ENCODE measurements around the gene SUV39H1.
"Not testable (repeated sequence)": the region's sequence is repeated elsewhere in the genome, so short reads cannot be mapped to it uniquely, and the experiment has no call there.

Gene SUV39H1, protein sequence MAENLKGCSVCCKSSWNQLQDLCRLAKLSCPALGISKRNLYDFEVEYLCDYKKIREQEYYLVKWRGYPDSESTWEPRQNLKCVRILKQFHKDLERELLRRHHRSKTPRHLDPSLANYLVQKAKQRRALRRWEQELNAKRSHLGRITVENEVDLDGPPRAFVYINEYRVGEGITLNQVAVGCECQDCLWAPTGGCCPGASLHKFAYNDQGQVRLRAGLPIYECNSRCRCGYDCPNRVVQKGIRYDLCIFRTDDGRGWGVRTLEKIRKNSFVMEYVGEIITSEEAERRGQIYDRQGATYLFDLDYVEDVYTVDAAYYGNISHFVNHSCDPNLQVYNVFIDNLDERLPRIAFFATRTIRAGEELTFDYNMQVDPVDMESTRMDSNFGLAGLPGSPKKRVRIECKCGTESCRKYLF

DNA sequence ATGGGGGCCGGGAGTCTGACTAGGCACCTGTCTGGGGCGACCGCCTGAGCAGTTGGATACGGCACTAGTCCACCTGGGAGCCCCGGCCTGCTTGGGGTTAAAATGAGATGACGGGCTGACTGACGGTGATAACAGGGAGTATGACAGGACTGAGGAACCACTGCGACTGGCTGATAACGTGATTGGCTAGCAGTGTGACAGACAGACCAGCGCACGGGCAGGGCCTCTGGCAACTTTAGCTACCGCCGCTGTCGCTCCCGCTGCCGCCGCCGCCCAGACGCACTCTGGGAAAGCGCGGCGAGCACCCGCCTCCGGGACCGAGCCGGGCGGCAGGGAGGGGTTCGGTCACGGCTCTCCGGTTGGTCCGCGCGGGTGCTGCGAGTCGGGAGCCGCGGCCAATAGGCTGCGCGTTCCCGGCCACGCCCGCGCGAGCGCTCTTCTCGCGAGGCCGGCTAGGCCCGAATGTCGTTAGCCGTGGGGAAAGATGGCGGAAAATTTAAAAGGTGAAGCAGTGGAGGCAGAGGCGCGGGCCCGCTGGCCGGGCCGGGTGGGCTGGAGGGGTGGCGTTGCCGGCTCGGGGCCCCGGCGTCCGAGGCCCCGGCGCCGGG, at the start of gene SUV39H1:
SUV39H1 (plus strand) TSS at position 434 of the 608 bp plus-strand sequence; CDS start at position 485, 51 bp downstream.
- peak; percentile 87 for DNase-seq

DNA sequence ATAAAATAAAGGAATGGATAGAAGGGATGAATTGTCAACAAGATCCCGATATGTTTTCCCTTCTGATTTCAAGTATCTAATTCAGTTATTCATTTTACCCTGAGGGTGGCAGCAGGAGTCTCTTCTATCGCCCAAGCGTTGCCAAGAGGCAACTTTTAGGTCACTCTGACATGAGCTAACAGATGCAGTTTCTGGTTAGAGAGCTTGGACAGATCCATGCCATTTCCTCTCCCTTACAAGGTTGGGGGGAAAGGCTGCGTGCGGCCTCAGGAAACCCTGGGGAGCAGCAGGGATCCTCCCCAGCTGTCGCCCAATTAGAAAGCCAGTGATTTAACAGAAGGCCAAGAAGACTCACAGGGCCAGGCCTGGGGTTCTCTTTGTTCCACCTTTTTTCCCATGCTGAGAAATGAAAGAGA, 48.2 kb upstream of the SUV39H1 start:
- DNase-seq: no peak

DNA sequence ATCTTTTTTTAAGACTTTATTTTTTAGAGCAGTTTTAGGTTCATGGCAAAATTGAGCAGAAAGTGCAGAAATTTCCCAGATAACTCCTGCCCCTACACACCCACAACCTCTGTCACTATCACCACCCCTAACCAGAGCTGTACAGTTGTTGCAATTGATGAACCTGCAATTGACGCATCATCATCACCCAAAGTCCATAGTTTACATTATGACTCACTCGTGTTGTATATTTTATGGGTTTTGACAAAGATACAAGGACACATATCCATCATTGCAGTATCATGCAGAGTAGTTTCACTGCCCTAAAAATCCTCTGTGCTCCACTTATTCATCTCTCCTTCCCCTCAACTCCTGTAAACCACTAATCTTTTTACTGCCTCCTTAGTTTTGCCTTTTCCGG, 47.4 kb upstream of the SUV39H1 start:
- DNase-seq: no peak

DNA sequence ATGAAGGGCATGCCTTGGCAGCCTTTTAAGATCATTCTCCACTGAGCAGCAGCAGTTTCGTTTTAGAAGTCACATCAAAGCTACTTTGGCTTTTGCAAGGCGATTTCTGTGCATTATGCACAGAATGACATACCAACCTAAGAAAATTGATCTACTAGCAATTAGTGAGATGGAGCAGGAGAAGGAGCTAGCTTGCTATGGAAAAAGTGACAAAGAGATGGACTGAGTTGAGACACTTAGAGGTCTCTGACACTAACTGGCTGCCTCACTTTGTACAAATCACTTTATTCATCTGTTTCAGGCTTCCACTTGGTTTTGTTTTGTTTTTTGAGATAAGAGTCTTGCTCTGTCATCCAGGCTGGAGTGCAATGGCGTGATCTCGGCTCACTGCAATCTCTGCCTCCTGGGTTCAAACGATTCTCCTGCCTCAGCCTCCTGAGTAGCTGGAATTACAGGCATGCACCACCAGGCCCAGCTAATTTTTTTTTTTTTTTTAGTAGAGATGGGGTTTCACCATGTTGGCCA, 44.4 kb upstream of the SUV39H1 start:
- not testable (repeated sequence) for DNase-seq

DNA sequence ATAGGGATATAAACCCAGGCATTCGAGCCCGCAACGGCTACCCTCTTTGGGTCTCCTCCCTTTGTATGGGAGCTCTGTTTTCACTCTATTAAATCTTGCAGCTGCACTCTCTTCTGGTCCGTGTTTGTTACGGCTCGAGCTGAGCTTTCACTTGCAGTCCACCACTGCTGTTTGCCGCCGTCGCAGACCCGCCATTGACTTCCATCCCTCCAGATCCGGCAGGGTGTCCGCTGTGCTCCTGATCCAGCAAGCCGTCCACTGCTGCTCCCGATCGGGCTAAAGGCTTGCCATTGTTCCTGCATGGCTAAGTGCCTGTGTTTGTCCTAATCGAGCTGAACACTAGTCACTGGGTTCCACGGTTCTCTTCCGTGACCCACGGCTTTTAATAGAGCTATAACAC, 41.8 kb upstream of the SUV39H1 start:
- not testable (repeated sequence) for DNase-seq

DNA sequence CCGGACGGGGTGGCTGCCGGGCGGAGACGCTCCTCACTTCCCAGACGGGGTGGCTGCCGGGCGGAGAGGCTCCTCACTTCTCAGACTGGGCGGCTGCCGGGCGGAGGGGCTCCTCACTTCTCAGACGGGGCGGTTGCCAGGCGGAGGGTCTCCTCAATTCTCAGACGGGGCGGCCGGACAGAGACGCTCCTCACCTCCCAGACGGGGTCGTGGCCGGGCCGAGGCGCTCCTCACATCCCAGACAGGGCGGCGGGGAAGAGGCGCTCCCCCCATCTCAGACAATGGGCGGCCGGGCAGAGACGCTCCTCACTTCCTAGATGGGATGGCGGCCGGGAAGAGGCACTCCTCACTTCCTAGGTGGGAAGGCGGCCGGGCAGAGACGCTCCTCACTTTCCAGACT, 36.8 kb upstream of the SUV39H1 start:
- not testable (repeated sequence) for DNase-seq

DNA sequence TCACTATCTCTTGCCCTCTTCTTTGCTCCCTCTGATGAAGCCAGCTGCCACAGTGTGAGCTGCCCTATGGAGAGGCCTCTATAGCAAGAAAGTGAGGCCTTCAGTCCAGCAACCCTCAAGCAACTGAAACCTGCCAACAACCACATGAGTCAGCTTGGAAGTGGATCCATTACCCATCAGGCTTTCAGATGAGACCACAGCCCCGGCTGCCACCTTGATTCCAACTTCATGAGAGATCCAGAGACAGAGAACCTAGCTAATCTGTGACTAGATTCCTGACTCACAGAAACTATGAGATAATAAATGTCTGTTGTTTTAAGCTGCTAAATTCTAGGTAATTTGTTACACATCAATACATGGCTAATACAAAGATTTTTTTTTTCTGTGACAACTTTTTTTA, 33.3 kb upstream of the SUV39H1 start:
- DNase-seq: no peak

DNA sequence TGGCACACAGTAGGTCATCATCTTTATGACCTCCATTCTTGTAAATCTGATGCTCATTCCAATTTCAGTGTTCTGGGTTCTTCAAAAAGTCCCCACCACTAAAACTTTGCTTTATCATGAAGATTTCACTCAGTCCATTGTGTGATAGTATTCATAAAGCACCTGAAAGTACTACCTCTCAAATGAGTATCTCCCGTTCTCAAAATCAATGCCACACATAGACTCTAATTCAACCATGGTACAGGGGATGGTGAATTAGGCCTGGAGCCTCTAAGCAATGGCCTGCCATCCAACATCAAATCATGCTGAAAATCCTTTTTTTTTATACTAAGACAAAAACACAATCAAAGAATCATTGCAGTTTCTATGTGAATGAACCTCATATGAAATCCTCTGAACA, 32.4 kb upstream of the SUV39H1 start:
- no peak for DNase-seq

DNA sequence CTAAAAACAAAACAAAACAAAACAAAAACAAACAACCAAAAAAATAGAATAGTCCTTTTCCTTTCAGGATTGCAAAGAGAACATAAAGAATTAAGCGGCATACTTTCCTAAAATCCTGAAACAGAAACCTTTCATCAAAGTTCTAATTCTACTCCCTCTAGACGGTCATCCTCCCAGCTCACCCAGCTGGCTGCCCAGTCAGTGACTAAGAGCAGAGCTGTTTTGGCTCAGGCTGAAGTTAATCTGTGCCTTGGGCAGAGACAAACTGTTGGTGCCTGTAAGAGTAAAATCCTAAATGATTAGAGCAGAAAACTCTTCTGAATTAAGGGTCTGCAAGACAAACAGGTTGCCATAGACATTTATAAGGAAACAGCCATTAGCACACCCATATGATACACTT, 30.5 kb upstream of the SUV39H1 start:
- DNase-seq: no peak

DNA sequence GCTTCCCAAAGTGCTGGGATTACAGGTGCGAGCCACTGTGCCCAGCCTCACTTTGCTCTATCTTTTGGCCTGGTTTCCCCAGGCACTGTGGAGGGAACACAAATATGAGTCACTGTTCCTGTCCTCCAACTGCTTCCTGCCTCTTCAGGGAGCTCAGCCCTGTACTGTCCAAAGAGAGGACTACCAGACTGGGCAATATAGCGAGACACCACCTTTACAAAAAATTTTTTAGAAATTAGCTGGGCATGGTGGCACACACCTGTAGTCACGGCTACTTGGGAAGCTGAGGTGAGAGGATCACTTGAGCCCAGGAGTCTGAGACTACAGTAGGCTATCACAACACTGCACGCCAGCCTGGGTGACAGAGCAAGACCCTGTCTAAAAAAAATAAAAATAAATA, 29.9 kb upstream of the SUV39H1 start:
- no peak for DNase-seq

DNA sequence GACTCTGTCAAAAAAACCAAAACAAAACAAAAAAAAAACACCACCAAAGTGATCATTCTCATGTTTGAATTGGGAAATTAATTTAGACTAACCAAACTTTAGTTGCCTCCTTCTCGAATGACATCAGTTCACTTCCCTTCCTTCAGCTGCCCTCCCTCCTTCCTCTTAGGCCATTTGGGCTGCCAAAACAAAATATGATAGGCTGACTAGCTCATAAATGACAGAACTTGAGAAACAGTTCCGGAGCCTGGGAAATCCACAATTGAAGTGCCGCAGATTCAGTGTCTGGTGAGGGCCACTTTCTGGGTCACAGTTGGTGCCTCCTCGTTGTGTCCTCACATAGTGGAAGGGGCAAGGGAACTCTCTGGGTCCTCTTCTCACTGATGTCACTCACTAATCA, 29.0 kb upstream of the SUV39H1 start:
- DNase-seq: no peak

DNA sequence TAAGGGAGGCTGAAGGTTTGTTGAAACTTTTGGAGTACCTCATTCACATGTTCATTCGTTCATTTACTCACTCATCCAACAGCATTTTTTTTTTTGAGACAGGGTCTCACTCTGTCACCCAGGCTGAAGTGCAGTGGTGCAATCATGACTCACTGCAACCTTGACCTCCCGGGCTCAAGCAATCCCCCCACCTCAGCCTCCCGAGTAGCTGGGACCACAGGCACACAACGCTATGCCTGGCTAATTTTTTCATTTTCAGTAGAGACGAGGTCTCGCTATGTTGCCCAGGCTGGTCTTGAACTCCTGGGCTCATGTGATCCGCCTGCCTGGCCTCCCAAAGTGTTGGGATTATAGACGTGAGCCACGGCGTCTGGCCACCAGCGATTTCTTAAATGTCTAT, 28.3 kb upstream of the SUV39H1 start:
- DNase-seq: not testable (repeated sequence)

DNA sequence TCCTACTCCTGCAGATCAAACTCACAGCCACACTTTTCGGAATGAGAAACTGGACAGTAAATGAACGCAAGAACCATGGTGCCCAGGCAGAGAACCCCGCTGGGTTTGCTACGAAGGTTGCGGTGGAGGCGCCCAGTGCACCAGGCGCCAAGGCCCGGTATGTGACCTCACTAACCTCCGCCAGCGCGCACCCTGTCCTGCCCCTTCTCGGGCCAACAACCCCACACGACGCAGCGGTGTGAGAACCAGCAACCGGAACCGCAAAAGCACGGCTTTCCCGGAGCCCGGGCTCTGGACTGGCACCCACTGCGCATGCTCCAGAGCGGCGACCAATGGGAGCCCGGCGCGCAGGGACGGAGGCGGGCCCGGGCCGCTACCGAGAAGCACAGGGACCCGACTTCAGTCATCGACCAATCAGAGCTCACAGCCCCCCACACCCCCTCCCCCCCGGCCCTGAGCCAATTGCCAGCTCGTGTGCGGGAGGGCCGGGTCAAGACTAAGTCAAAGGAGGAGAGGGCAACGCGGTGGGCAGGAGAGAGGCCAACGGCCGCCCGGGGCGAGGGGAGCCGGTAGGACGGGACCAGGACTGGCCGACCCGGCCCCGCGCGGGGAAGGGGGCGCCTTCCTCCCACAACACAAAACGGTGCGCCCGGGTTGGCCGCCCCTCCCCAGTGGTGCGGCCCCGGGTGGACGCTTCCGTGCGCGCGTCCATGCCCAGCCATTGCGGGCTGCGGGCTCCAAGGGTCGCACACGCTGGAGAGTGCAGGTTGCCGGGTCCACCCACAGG, 20.2 kb upstream of the SUV39H1 start:
- peak; percentile 92 for DNase-seq

DNA sequence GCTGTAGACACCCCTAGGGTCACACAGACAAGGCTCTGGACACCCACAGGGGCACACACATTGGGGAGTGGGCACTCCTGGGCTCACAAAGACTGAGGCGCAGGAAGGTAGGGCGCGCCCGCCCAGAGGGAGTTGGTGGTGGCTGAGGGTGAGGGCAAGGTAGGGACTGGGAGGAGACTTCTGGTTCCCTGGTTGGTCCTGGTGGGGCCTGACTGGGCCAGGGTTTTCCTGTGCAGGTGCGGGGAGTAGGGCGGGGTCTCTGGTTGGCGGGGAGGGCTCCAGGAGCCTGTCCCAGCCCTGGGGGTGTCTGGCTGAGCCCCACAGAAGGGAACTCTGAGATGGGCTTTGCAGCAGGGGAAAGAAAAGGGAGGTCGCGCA, 19.7 kb upstream of the SUV39H1 start:
- peak; percentile 59 for DNase-seq

DNA sequence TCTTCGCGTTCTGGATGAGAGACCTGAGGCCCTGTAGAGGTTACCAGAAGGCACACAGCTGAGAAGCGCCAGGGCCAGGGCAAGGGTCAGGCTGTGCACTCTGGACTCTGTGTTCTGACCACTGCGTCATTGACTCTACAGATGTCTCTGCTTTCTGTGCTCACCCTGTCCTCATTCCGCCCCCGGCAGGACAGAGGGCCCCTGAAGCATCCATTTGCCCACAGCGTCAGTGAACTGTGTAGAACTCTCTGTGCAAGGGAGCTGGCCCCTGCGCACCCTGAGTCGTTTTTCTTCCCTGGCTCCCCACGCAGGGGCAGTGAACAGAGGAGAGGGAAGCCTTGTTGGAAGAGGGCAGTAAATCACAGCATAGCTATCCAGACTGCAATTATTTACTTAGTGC, 19.0 kb upstream of the SUV39H1 start:
- no peak for DNase-seq

DNA sequence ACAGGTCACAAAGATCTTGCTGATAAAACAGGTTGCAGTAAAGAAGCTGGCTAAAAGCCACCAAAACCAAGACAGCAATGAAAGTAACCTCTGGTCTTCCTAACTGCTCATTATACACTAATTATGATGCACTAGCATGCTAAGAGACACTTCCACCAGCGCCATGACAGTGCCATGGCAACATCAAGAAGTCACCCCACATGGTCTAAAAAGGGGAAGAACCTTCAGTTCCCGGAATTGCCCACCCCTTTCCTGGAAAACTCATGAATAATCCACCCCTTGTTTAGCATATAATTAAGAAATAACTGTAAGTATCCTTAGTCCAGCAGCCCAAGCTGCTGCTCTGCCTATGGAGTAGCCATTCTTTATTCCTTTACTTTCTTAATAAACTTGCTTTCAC, 16.1 kb upstream of the SUV39H1 start:
- peak; percentile 59 for DNase-seq

DNA sequence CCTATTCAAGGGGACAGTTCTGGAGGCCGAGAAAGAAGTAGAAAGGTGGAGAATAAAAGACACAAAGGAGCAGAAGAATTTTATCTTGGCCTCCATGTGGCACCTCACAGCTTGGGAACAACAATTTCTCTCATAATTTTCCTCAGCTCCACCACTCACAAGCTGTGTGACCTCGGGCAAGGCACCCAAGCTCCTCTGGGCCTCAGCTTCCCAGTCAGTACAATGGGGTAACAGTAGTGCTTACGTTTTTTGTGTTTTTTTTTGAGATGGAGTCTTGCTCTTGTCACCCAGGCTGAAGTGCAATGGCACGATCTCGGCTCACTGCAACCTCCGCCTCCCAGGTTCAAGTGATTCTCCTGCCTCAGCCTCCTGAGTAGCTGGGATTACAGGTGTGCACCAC, 15.6 kb upstream of the SUV39H1 start:
- DNase-seq: not testable (repeated sequence)

DNA sequence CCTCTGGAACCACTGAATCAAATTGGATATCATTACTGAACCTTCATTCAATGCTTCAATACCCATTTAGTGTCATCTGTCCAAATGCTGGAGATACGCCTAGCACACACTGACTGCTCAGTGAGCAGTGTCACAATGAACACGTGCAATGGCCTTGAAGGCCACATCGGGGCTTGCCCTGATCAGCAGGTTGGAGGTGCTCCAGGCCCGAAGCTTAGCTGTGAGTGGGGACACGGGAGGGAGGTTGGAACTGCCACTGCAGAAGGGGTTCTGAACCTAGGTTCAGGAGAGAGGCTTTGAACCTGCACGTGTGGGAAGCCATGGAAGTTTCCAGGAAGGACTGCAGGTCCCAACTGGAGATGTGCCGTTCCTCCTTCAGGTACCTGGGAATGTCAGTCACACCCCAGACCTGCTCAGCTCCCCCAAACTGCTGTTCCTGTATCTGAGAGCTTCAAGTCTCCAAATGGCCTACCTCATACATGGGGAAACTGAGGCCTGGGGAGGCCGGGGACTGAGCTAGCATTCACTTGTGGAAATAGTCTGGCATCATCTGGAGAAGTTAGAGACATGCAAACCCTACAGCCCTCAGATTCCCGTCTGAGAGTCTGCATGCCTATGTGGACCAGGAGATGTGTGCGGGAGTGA, 14.9 kb upstream of the SUV39H1 start:
- DNase-seq: no peak

DNA sequence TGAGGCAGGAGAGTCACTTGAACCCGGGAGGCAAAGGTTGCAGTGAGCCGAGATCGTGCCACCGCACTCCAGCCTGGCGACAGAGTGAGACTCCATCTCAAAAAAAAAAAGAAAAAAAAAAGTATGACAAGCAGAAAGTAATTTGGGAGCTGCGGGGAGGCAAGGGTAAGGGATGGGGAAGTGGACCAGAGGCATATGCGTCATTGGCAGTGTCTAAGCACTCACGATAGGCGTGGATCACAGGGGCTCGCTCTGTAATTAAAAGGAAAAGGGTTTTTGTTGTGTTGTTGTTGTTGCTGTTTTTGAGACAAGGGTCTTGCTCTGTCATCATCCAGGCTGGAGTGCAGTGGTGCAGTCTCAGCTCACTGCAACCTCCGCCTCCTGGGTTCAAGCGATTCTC, 13.7 kb upstream of the SUV39H1 start:
- not testable (repeated sequence) for DNase-seq

DNA sequence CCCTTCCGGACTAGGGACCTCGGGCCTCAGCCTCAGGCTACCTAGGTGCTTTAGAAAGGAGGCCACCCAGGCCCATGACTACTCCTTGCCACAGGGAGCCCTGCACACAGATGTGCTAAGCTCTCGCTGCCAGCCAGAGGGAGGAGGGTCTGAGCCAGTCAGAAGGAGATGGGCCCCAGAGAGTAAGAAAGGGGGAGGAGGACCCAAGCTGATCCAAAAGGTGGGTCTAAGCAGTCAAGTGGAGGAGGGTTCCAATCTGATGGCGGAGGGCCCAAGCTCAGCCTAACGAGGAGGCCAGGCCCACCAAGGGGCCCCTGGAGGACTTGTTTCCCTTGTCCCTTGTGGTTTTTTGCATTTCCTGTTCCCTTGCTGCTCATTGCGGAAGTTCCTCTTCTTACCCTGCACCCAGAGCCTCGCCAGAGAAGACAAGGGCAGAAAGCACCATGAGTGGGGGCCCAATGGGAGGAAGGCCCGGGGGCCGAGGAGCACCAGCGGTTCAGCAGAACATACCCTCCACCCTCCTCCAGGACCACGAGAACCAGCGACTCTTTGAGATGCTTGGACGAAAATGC, 13.0 kb upstream of the SUV39H1 start, which contains the start of gene WAS:
WAS (plus strand) TSS at position 389 of the 572 bp plus-strand sequence; CDS start at position 444, 55 bp downstream.
- peak; percentile 66 for DNase-seq

DNA sequence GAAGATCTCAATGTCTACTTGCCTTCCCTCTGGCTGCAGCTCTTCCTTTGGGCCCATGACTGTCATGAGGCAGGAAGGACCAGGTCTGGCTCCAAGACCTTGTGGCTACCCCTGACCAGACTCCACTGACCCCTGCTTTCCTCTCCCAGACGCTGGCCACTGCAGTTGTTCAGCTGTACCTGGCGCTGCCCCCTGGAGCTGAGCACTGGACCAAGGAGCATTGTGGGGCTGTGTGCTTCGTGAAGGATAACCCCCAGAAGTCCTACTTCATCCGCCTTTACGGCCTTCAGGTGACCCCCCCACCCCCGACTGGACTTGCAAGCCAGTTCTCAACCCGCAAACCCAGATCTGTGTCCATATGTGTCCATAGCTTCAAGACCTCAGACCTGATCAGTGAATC, 12.4 kb upstream of the SUV39H1 start:
- no peak for DNase-seq

DNA sequence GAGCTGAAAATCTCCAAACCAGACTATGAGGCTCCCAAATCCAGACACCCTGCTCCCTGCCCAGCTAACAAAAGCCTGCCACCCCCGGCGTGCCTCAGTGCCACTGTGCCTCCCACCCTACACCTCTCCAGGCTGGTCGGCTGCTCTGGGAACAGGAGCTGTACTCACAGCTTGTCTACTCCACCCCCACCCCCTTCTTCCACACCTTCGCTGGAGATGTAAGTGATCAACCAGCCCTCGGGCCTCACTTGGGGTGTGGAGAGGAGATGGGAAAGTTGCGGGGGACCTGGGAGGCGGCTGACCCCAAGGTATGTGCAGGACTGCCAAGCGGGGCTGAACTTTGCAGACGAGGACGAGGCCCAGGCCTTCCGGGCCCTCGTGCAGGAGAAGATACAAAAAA, 11.1 kb upstream of the SUV39H1 start:
- no peak for DNase-seq
